GM18951 (cell line): ENCODE data around the gene CD109.
"Not testable (repeated sequence)": the region's sequence is repeated elsewhere in the genome, so short reads cannot be mapped to it uniquely, and the experiment has no call there.

Source experiments
- POLR2A ChIP-seq: IDR thresholded peaks from 4 replicates; pipeline ENCODE4 v1.6.1; 2011; ENCODE audit warnings: mild to moderate bottlenecking; ENCODE audit not compliant: insufficient read length, insufficient read depth; ENCODE audit errors: extremely low read depth
- in situ Hi-C: fragments of 300-500 bp; cut with MboI; formaldehyde crosslinking; loops from one replicate; pipeline ENCODE4 v1.12.0; 2022; ENCODE audit warnings: low sequenced_read_pairs, mixed read lengths, inconsistent platforms; ENCODE audit not compliant: unreplicated experiment

Gene CD109

GRCh38 chr6:73699676-73700459 lies 3.9 kb downstream of the CD109 start:
- no peak for TF ChIP-seq POLR2A
- in situ Hi-C loops: no loop called here

- in situ Hi-C loops: no loop called here
- no peak for TF ChIP-seq POLR2A
Measured at GRCh38 chr6:73702444-73702843, 6.4 kb downstream of the CD109 start.

- in situ Hi-C loops: no loop called here
- no peak for TF ChIP-seq POLR2A
Measured at GRCh38 chr6:73703466-73703865, 7.5 kb downstream of the CD109 start.

GRCh38 chr6:73704260-73704659 lies 8.3 kb downstream of the CD109 start:
- in situ Hi-C loops: no loop called here
- TF ChIP-seq POLR2A: no peak

- in situ Hi-C loops: no loop called here
- no peak for TF ChIP-seq POLR2A
Measured at GRCh38 chr6:73704798-73705197, 8.8 kb downstream of the CD109 start.

- TF ChIP-seq POLR2A: no peak
- in situ Hi-C loops: no loop called here
Measured at GRCh38 chr6:73706971-73707370, 11.0 kb downstream of the CD109 start.

- no peak for TF ChIP-seq POLR2A
- in situ Hi-C loops: no loop called here
Measured at GRCh38 chr6:73710470-73710869, 14.5 kb downstream of the CD109 start.

GRCh38 chr6:73710948-73711347 lies 14.9 kb downstream of the CD109 start:
- no peak for TF ChIP-seq POLR2A
- in situ Hi-C loops: no loop called here

GRCh38 chr6:73712535-73713173 lies 16.7 kb downstream of the CD109 start:
- in situ Hi-C loops: no loop called here
- TF ChIP-seq POLR2A: no peak

- no peak for TF ChIP-seq POLR2A
- in situ Hi-C loops: no loop called here
Measured at GRCh38 chr6:73713426-73714147, 17.6 kb downstream of the CD109 start.

GRCh38 chr6:73715111-73715508 lies 19.1 kb downstream of the CD109 start:
- in situ Hi-C loops: not testable (repeated sequence)

- TF ChIP-seq POLR2A: no peak
- in situ Hi-C loops: no loop called here
Measured at GRCh38 chr6:73719046-73719445, 23.0 kb downstream of the CD109 start.

GRCh38 chr6:73722318-73723060 lies 26.5 kb downstream of the CD109 start:
- no peak for TF ChIP-seq POLR2A
- in situ Hi-C loops: no loop called here

GRCh38 chr6:73723480-73723879 lies 27.5 kb downstream of the CD109 start:
- in situ Hi-C loops: not testable (repeated sequence)
